ENCODE data around the gene CCDC127.
"Not testable (repeated sequence)": the region's sequence is repeated elsewhere in the genome, so short reads cannot be mapped to it uniquely, and the experiment has no call there.

CCDC127 gene

GRCh38 chr5:217494-218456 is at the start of gene CCDC127, which contains the start of gene SDHA:
Gene CCDC127, minus strand, starts transcription at chr5:218153. Its CDS starts 1,304 bp downstream, at chr5:216849.
Gene SDHA, plus strand, starts transcription at chr5:218320. Its CDS starts 36 bp downstream, at chr5:218356.
- Histone ChIP-seq H3K4me1 (ENCODE audit: control insufficient read depth, low read length) (peaks cover 49% of the 10 kb centered on the region), H3K4me3 (ENCODE audit: low read length) (peak within 1 kb of the TSS; percentile 86), H3K79me2 (ENCODE audit: control insufficient read depth, low read length) (peaks cover 88% of the 10 kb centered on the region), H3K4me2 (ENCODE audit: low read length) (peak within 1 kb of the TSS; percentile 71), H3K27ac (ENCODE audit: low read depth, low read length) (peak within 1 kb of the TSS; percentile 65), H3K36me3 (ENCODE audit: control insufficient read depth, low read length) (peaks cover 50% of the 10 kb centered on the region), H4K20me1 (ENCODE audit: control insufficient read depth, insufficient read depth, low read depth, low read length) (peaks cover 22% of the 10 kb centered on the region)
- H3F3A ChIP-seq (ENCODE audit: control insufficient read depth, insufficient read depth); H3K27me3 ChIP-seq (ENCODE audit: control insufficient read depth, low read length); H3K9me2 ChIP-seq (replicated peaks; ENCODE audit: control insufficient read depth, low read length); H3K9me3 ChIP-seq (ENCODE audit: control insufficient read depth, insufficient read depth, low read length): not testable (repeated sequence)
- TF ChIP-seq CTCF (IDR thresholded peaks at IDR 0.05; ENCODE audit: low read depth, low read length, poor library complexity, severe bottlenecking), result peak; percentile 72

GRCh38 chr5:267716-268115 is 49.8 kb upstream of the CCDC127 start:
- TF ChIP-seq CTCF (IDR thresholded peaks at IDR 0.05; ENCODE audit: low read depth, low read length, poor library complexity, severe bottlenecking) (no peak), EZH2phosphoT487 (IDR thresholded peaks at IDR 0.05; ENCODE audit: borderline replicate concordance, low read length) (no peak)
- peaks cover 19% of the 10 kb centered on the region for H3K36me3 ChIP-seq (ENCODE audit: control insufficient read depth, low read length)
- H3K27ac ChIP-seq (ENCODE audit: low read depth, low read length), result no peak overlapping the region
- H3K4me1 ChIP-seq (ENCODE audit: control insufficient read depth, low read length), result peaks cover 9% of the 10 kb centered on the region
- H3K4me3 ChIP-seq (ENCODE audit: low read length), result no peak overlapping the region
- H3K27me3 ChIP-seq (ENCODE audit: control insufficient read depth, low read length), result no peaks in the 10 kb centered on the region
- H3K9me2 ChIP-seq (replicated peaks; ENCODE audit: control insufficient read depth, low read length), result no peaks in the 10 kb centered on the region
- H3F3A ChIP-seq (ENCODE audit: control insufficient read depth, insufficient read depth), result peaks cover 18% of the 10 kb centered on the region
- no peaks in the 10 kb centered on the region for H3K9me3 ChIP-seq (ENCODE audit: control insufficient read depth, insufficient read depth, low read length)
- H4K20me1 ChIP-seq (ENCODE audit: control insufficient read depth, insufficient read depth, low read depth, low read length), result no peaks in the 10 kb centered on the region
- peaks cover 9% of the 10 kb centered on the region for H3K79me2 ChIP-seq (ENCODE audit: control insufficient read depth, low read length)
- no peak overlapping the region for H3K4me2 ChIP-seq (ENCODE audit: low read length)

- H3K4me1 ChIP-seq (ENCODE audit: control insufficient read depth, low read length); H3K4me3 ChIP-seq (ENCODE audit: low read length); H3K4me2 ChIP-seq (ENCODE audit: low read length); H3K79me2 ChIP-seq (ENCODE audit: control insufficient read depth, low read length); H3K27me3 ChIP-seq (ENCODE audit: control insufficient read depth, low read length); H3K9me2 ChIP-seq (replicated peaks; ENCODE audit: control insufficient read depth, low read length); H4K20me1 ChIP-seq (ENCODE audit: control insufficient read depth, insufficient read depth, low read depth, low read length); H3K9me3 ChIP-seq (ENCODE audit: control insufficient read depth, insufficient read depth, low read length); H3K27ac ChIP-seq (ENCODE audit: low read depth, low read length): not testable (repeated sequence)
- Histone ChIP-seq H3F3A (ENCODE audit: control insufficient read depth, insufficient read depth) (peaks cover 18% of the 10 kb centered on the region), H3K36me3 (ENCODE audit: control insufficient read depth, low read length) (peaks cover 23% of the 10 kb centered on the region)
These were observed 48.5 kb upstream of the CCDC127 start for GRCh38 chr5:266311-267026.

- Histone ChIP-seq H3K27me3 (ENCODE audit: control insufficient read depth, low read length) (no peaks in the 10 kb centered on the region), H3K4me3 (ENCODE audit: low read length) (no peak overlapping the region), H3K27ac (ENCODE audit: low read depth, low read length) (no peak overlapping the region), H4K20me1 (ENCODE audit: control insufficient read depth, insufficient read depth, low read depth, low read length) (no peaks in the 10 kb centered on the region), H3K4me2 (ENCODE audit: low read length) (no peak overlapping the region), H3K36me3 (ENCODE audit: control insufficient read depth, low read length) (peaks cover 23% of the 10 kb centered on the region), H3K9me2 (replicated peaks; ENCODE audit: control insufficient read depth, low read length) (no peaks in the 10 kb centered on the region), H3K79me2 (ENCODE audit: control insufficient read depth, low read length) (no peaks in the 10 kb centered on the region), H3F3A (ENCODE audit: control insufficient read depth, insufficient read depth) (peaks cover 10% of the 10 kb centered on the region), H3K4me1 (ENCODE audit: control insufficient read depth, low read length) (no peaks in the 10 kb centered on the region), H3K9me3 (ENCODE audit: control insufficient read depth, insufficient read depth, low read length) (no peaks in the 10 kb centered on the region)
- TF ChIP-seq EZH2phosphoT487 (IDR thresholded peaks at IDR 0.05; ENCODE audit: borderline replicate concordance, low read length) (no peak), CTCF (IDR thresholded peaks at IDR 0.05; ENCODE audit: low read depth, low read length, poor library complexity, severe bottlenecking) (no peak)
These were observed 46.4 kb upstream of the CCDC127 start for GRCh38 chr5:264338-264737.

- not testable (repeated sequence) for H3K4me2 ChIP-seq (ENCODE audit: low read length); H4K20me1 ChIP-seq (ENCODE audit: control insufficient read depth, insufficient read depth, low read depth, low read length); H3K4me3 ChIP-seq (ENCODE audit: low read length); H3K27ac ChIP-seq (ENCODE audit: low read depth, low read length); H3F3A ChIP-seq (ENCODE audit: control insufficient read depth, insufficient read depth); H3K4me1 ChIP-seq (ENCODE audit: control insufficient read depth, low read length); H3K9me2 ChIP-seq (replicated peaks; ENCODE audit: control insufficient read depth, low read length); H3K79me2 ChIP-seq (ENCODE audit: control insufficient read depth, low read length); H3K27me3 ChIP-seq (ENCODE audit: control insufficient read depth, low read length); H3K9me3 ChIP-seq (ENCODE audit: control insufficient read depth, insufficient read depth, low read length)
- H3K36me3 ChIP-seq (ENCODE audit: control insufficient read depth, low read length), result peaks cover 24% of the 10 kb centered on the region
These were observed 45.5 kb upstream of the CCDC127 start for GRCh38 chr5:263275-263974.

Measured in DOHH2 (cell line).